K562 (cell line): Measurements from ENCODE around the gene MYO18B. TPM values are rescaled to one million over a fixed set of nuclear protein-coding genes. Genes with fewer than 3 reads are reported as not detected.

ENCODE experiments used
- ATAC-seq: fragments of 200-7000 bp; cut with Tn5 transposase; 3 replicates; pipeline ENCODE4 v1.9.1; 2020; ENCODE audit warnings: moderate library complexity
- BruUV-seq: library from RNA; stranded (reverse); fragments of 400-500 nt; replicated peaks from 2 replicates; lab custom pipeline; 2021; lab: Mats Ljungman, UMichigan
- CTCF ChIA-PET: fragments of 300-600 bp; formaldehyde crosslinking; extraction: SDS; loops from one replicate; lab custom pipeline; 2021; ENCODE audit warnings: low intra/inter-chr PET ratio; lab: Yijun Ruan, JAX
- POLR2A ChIA-PET: fragments of 300-600, 350-650 bp; sonication (Branson Sonifier 250); formaldehyde crosslinking; extraction: SDS; loops from one replicate; lab custom pipeline; 2021; ENCODE audit warnings: antibody characterized with exemption, inconsistent platforms; lab: Yijun Ruan, JAX
- DNase-seq, 4 experiments: peaks; one replicate each; pipeline versions ENCODE4 v3.0.0 to v3.0.0-alpha.2; 2011 to 2018; ENCODE audit warnings: low spot score in 3 of 4, mixed read lengths in 3 of 4; ENCODE audit errors: extremely low read depth in 1 of 4
- FAIRE-seq: peaks from 2 replicates; lab custom pipeline; 2011; peaks lifted over from hg19 to GRCh38; lab: Jason Lieb, UNC
- H2AFZ ChIP-seq: 2 replicates; pipeline ENCODE4 v1.6.0; 2011; ENCODE audit warnings: low read depth, low read length, control low read depth, inconsistent platforms
- H3K27ac ChIP-seq: fragments of 200-600 bp; 3 replicates; pipeline ENCODE4 v1.8.0; 2011; ENCODE audit warnings: low read depth, mild to moderate bottlenecking, control low read depth, inconsistent platforms, low read length, moderate library complexity, mixed read lengths; ENCODE audit errors: extremely low read depth
- H3K27me3 ChIP-seq, 2 experiments: fragments of 300-600 bp in 1 of 2; 2 replicates in 1 of 2; 3 replicates in 1 of 2; pipeline versions ENCODE4 v1.6.0 to v1.8.0; 2011; ENCODE audit warnings: inconsistent platforms in 2 of 2, low read length in 2 of 2, mild to moderate bottlenecking in 1 of 2, mixed read lengths in 1 of 2, moderate library complexity in 1 of 2; ENCODE audit not compliant: control insufficient read depth in 2 of 2, insufficient read depth in 2 of 2
- H3K36me3 ChIP-seq: fragments of 300-600 bp; 3 replicates; pipeline ENCODE4 v1.8.0; 2011; ENCODE audit warnings: mild to moderate bottlenecking, low read length, inconsistent platforms; ENCODE audit not compliant: control insufficient read depth, insufficient read depth
- H3K4me1 ChIP-seq, 2 experiments: fragments of 200-600 bp in 1 of 2; replicated peaks in 1 of 2; 2 replicates in 1 of 2; 3 replicates in 1 of 2; pipeline versions ENCODE4 v1.5.1 to v1.8.0; 2011; ENCODE audit warnings: inconsistent platforms in 2 of 2, low read length in 2 of 2, mild to moderate bottlenecking in 1 of 2, mixed read lengths in 1 of 2, moderate library complexity in 1 of 2; ENCODE audit not compliant: control insufficient read depth in 2 of 2, insufficient read depth in 2 of 2
- H3K4me2 ChIP-seq: 2 replicates; pipeline ENCODE4 v1.6.1; 2011; ENCODE audit warnings: low read length, control low read depth, inconsistent platforms, mixed read lengths; ENCODE audit not compliant: insufficient read depth
- H3K4me3 ChIP-seq: fragments of 200-600 bp; sonication (generic), shearing (Covaris generic); 2 replicates; pipeline ENCODE4 v1.5.1; 2016; ENCODE audit warnings: control low read depth, inconsistent platforms
- H3K79me2 ChIP-seq: fragments of 200-600 bp; 3 replicates; pipeline ENCODE4 v1.8.0; 2011; ENCODE audit warnings: low read length, inconsistent platforms; ENCODE audit not compliant: control insufficient read depth, insufficient read depth
- H3K9ac ChIP-seq, 2 experiments: 2 replicates each; pipeline versions ENCODE4 v1.6.0 to v1.6.1; 2011; ENCODE audit warnings: low read depth in 2 of 2, low read length in 2 of 2, control low read depth in 1 of 2, inconsistent platforms in 1 of 2, mild to moderate bottlenecking in 1 of 2, mixed read lengths in 1 of 2; ENCODE audit not compliant: insufficient read depth in 1 of 2
- H3K9me1 ChIP-seq: one replicate; pipeline ENCODE4 v1.6.0; 2011; ENCODE audit warnings: inconsistent platforms, mild to moderate bottlenecking, low read length, moderate library complexity; ENCODE audit not compliant: control insufficient read depth, insufficient read depth
- H3K9me3 ChIP-seq: replicated peaks from 2 replicates; pipeline ENCODE4 v1.5.1; 2011; ENCODE audit warnings: low read depth, low read length, inconsistent platforms; ENCODE audit not compliant: control insufficient read depth, insufficient read depth
- H4K20me1 ChIP-seq: replicated peaks from 2 replicates; pipeline ENCODE4 v1.6.1; 2011; ENCODE audit warnings: low read length, inconsistent platforms, mixed read lengths; ENCODE audit not compliant: control insufficient read depth, insufficient read depth
- CEBPZ ChIP-seq: fragments of 150-350 bp; IDR thresholded peaks from 2 replicates; pipeline ENCODE4 v1.6.1; 2014; ENCODE audit warnings: low read depth, mild to moderate bottlenecking, low read length, borderline replicate concordance
- DIDO1 ChIP-seq: fragments of 450-650 bp; IDR thresholded peaks from 2 replicates; pipeline ENCODE4 v1.6.1; 2016; ENCODE audit warnings: low read depth, missing biosample characterization, missing genetic modification characterization
- DPF2 ChIP-seq: fragments of 450-650 bp; IDR thresholded peaks from 2 replicates; pipeline ENCODE4 v1.6.1; 2016
- ELK3 ChIP-seq: fragments of 450-650 bp; formaldehyde crosslinking; IDR thresholded peaks from 2 replicates; pipeline ENCODE4 v1.4.0; 2020; ENCODE audit warnings: mild to moderate bottlenecking
- JUN ChIP-seq, 2 experiments: sonication (generic) in 1 of 2; formaldehyde crosslinking in 1 of 2; IDR thresholded peaks; 2 replicates each; pipeline versions ENCODE4 v1.6.1 to v1.8.0; 2012 to 2022; ENCODE audit warnings: borderline replicate concordance in 2 of 2, mild to moderate bottlenecking in 2 of 2, improper control_type of control experiment in 1 of 2, low read depth in 1 of 2, low read length in 1 of 2, missing genetic modification reagents in 1 of 2
- MEIS2 ChIP-seq: fragments of 450-650 bp; IDR thresholded peaks from 2 replicates; pipeline ENCODE4 v1.6.1; 2014; ENCODE audit warnings: mild to moderate bottlenecking; ENCODE audit not compliant: partially characterized antibody
- NRF1 ChIP-seq, 2 experiments: fragments of 450-650 bp; IDR thresholded peaks in 1 of 2; conservative IDR thresholded peaks in 1 of 2; 2 replicates each; pipeline ENCODE4 v1.6.1; 2014; ENCODE audit warnings: mild to moderate bottlenecking in 2 of 2
- PRDM10 ChIP-seq: fragments of 450-650 bp; IDR thresholded peaks from 2 replicates; pipeline ENCODE4 v1.6.1; 2018; ENCODE audit not compliant: partially characterized antibody
- SMARCC2 ChIP-seq: fragments of 450-650 bp; IDR thresholded peaks from 2 replicates; pipeline ENCODE4 v1.6.1; 2017; ENCODE audit warnings: antibody characterized with exemption, moderate library complexity, mild to moderate bottlenecking, low read depth
- TFAP4 ChIP-seq: sonication (generic); formaldehyde crosslinking; IDR thresholded peaks from 2 replicates; pipeline ENCODE4 v1.8.0; 2022; ENCODE audit warnings: missing genetic modification reagents, mild to moderate bottlenecking, moderate library complexity, borderline replicate concordance
- TRIM24 ChIP-seq, 2 experiments: fragments of 450-650 bp; IDR thresholded peaks; 2 replicates each; pipeline ENCODE4 v1.6.1; 2016
- WGBS: fragments of 100-300 bp; shearing (Covaris generic); methylation state at CpG from one replicate; pipeline ENCODE4 v1.1.6; 2016; ENCODE audit warnings: low coverage, mixed read lengths; ENCODE audit not compliant: insufficient coverage; ENCODE audit errors: missing lambda C conversion rate; 5-methylcytosine and 5-hydroxymethylcytosine counted together
- in situ Hi-C: fragments of 300-500 bp; cut with MboI; formaldehyde crosslinking; loops from 4 replicates; pipeline ENCODE4 v1.15.0; 2018; ENCODE audit warnings: inconsistent platforms, mixed read lengths
- intact Hi-C: fragments of 100-400 bp; cut with micrococcal nuclease; formaldehyde crosslinking; loops from 2 replicates; pipeline ENCODE4 v1.14.2; 2022
- polyA plus RNA-seq, 8 experiments: library from polyadenylated mRNA; depleted of rRNA in 4 of 8; stranded (reverse) in 5 of 8; unstranded in 3 of 8; fragments of >200 nt; fragmentation: Nextera tagmentation in 2 of 8; fragmentation: Illumina TruSeq in 1 of 8; extraction: Ambion mirVana in 2 of 8; extraction: Trizol in 1 of 8; gene quantifications; 2 replicates each; pipeline versions ENCODE4 v1.2.1 to v1.2.3, GENCODE V29; 2011 to 2014; ENCODE audit warnings: inconsistent platforms in 1 of 8, missing spikeins in 1 of 8
- total RNA-seq, 7 experiments: library from RNA; depleted of rRNA in 6 of 7; stranded (reverse); fragments of >200 nt in 6 of 7; fragmentation: Illumina TruSeq in 2 of 7; extraction: Trizol in 2 of 7; gene quantifications; 2 replicates each; pipeline versions ENCODE4 v1.2.1 to v1.2.3, GENCODE V29; 2011 to 2021; ENCODE audit warnings: low replicate concordance in 1 of 7

MYO18B gene
- total and polyA plus RNA-seq, 9 of the 15 experiments (the other 6 are each of a cell fraction or from before 2014, with no cell fraction given): 0.06 to 7.0 (median 4.3) TPM

- no peak overlapping the region for H3K4me3 ChIP-seq
- TF ChIP-seq TRIM24 (IDR thresholded peaks at IDR 0.05): 0 out of 4 replicates have a peak, but pooled peaks of 1 of the 2 experiments have one; percentile 7
- peak; percentile 33 for TF ChIP-seq PRDM10
- TF ChIP-seq MEIS2: no peak
- no peak for TF ChIP-seq ELK3
- peak; percentile 67 for TF ChIP-seq TFAP4 (CRISPR knock-in tag)
- TF ChIP-seq SMARCC2: 0 out of 2 replicates have a peak, but pooled peaks have one; percentile 18
- no peak for TF ChIP-seq DIDO1 (tag)
- TF ChIP-seq NRF1 (conservative IDR thresholded peaks at IDR 0.05 in 1 of 2, IDR thresholded peaks at IDR 0.05 in 1 of 2): peak in 1 of 2 experiments; percentile 19; a peak in 2 of 4 replicates
- peak; percentile 86; the same call in 1 of the 2 replicates for TF ChIP-seq JUN (IDR thresholded peaks at IDR 0.05; ENCODE audit: borderline replicate concordance, low read depth, low read length)
- TF ChIP-seq JUN (CRISPR knock-in tag; IDR thresholded peaks at IDR 0.05; ENCODE audit: borderline replicate concordance): no peak
- TF ChIP-seq DPF2: peak; percentile 66
- no peak for TF ChIP-seq CEBPZ
Measured at GRCh38 chr22:25747245-25747944, 5.4 kb downstream of the MYO18B start.

More at GRCh38 chr22:25747245-25747944, 5.4 kb downstream of the MYO18B start:
- in situ Hi-C loops: no loop called here
- intact Hi-C loops: no loop called here
- Histone ChIP-seq H3K27me3 (no peaks in the 10 kb centered on the region), H2AFZ (no peak overlapping the region), H3K36me3 (no peaks in the 10 kb centered on the region; the same call in 2 of the 3 replicates), H3K79me2 (peaks cover 86% of the 10 kb centered on the region), H3K27ac (no peak overlapping the region; the same call in 2 of the 3 replicates), H3K9me1 (no peaks in the 10 kb centered on the region), H3K9me3 (no peaks in the 10 kb centered on the region), H4K20me1 (peaks cover 59% of the 10 kb centered on the region), H3K4me1 (peaks cover 17 to 61% of the 10 kb centered on the region in 2 experiments), H3K9ac (no peak overlapping the region), H3K4me2 (0 out of 2 replicates have a peak overlapping the region, but pooled peaks have one; percentile 43)
- 26% methylated on average over 6 of the region's 8 CpGs for WGBS
- FAIRE-seq: peak; percentile 73
- POLR2A ChIA-PET: interaction anchor here (1.2 to 5.3 kb wide), 2 partner anchors 12 to 26 kb away, joined by 3 to 51 read pairs; no protein-coding TSS in a partner anchor
- peak; percentile 78 for ATAC-seq
- DNase-seq: peak; percentile 71 to 79 (median 76)
- no TSS peak for BruUV-seq
- CTCF ChIA-PET: no interaction called here
